ENCODE measurements around the gene SOCS7.

- TF ChIP-seq, protein P1, sequence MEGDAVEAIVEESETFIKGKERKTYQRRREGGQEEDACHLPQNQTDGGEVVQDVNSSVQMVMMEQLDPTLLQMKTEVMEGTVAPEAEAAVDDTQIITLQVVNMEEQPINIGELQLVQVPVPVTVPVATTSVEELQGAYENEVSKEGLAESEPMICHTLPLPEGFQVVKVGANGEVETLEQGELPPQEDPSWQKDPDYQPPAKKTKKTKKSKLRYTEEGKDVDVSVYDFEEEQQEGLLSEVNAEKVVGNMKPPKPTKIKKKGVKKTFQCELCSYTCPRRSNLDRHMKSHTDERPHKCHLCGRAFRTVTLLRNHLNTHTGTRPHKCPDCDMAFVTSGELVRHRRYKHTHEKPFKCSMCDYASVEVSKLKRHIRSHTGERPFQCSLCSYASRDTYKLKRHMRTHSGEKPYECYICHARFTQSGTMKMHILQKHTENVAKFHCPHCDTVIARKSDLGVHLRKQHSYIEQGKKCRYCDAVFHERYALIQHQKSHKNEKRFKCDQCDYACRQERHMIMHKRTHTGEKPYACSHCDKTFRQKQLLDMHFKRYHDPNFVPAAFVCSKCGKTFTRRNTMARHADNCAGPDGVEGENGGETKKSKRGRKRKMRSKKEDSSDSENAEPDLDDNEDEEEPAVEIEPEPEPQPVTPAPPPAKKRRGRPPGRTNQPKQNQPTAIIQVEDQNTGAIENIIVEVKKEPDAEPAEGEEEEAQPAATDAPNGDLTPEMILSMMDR (conservative IDR thresholded peaks at IDR 0.05; ENCODE audit: low read depth in 2 of 2) = no peak
- no peak for TF ChIP-seq EZH2 (IDR thresholded peaks at IDR 0.05; ENCODE audit: low read depth, unreplicated experiment)
Measured at GRCh38 chr17:38405654-38406053, 54.0 kb downstream of the SOCS7 start.
